Suprapubic skin (tissue), 4 donors: Measurements from ENCODE around the gene NPAS3. TPM values are rescaled to one million over a fixed set of nuclear protein-coding genes. Genes with fewer than 3 reads are reported as not detected.

Experiments
- DNase-seq, 2 donors: peaks; one replicate each; pipeline ENCODE4 v3.0.0-alpha.2; 2019; ENCODE audit warnings: low spot score in 2 of 2
- H3K27ac ChIP-seq: fragments of 200-600 bp; sonication (generic); one replicate; pipeline ENCODE4 v1.5.1; 2019
- H3K27me3 ChIP-seq: fragments of 200-600 bp; sonication (generic); one replicate; pipeline ENCODE4 v1.5.1; 2019
- H3K36me3 ChIP-seq: fragments of 200-600 bp; sonication (generic); one replicate; pipeline ENCODE4 v1.5.1; 2019
- H3K4me1 ChIP-seq: fragments of 200-600 bp; sonication (generic); one replicate; pipeline ENCODE4 v1.5.1; 2019
- H3K4me3 ChIP-seq: fragments of 200-600 bp; sonication (generic); one replicate; pipeline ENCODE4 v1.5.1; 2019; ENCODE audit warnings: mild to moderate bottlenecking
- H3K9me3 ChIP-seq: fragments of 200-600 bp; sonication (generic); one replicate; pipeline ENCODE4 v1.5.1; 2019
- CTCF ChIP-seq, 2 donors: fragments of 200-600 bp in 1 of 2; fragments of 450-650 bp in 1 of 2; sonication (generic) in 1 of 2; IDR thresholded peaks; one replicate each; pipeline ENCODE4 v1.5.1; 2016 to 2019; ENCODE audit warnings: antibody characterized with exemption in 2 of 2, mild to moderate bottlenecking in 1 of 2, moderate library complexity in 1 of 2
- EP300 ChIP-seq: sonication (generic); formaldehyde crosslinking; IDR thresholded peaks from one replicate; pipeline ENCODE4 v1.6.1; 2017; ENCODE audit warnings: antibody characterized with exemption
- POLR2A ChIP-seq, 2 donors: fragments of 450-650 bp; IDR thresholded peaks; one replicate each; pipeline ENCODE4 v1.6.1; 2017; ENCODE audit warnings: antibody characterized with exemption in 2 of 2, mild to moderate bottlenecking in 2 of 2, moderate library complexity in 2 of 2
- POLR2AphosphoS5 ChIP-seq, 3 donors: sonication (generic); formaldehyde crosslinking; IDR thresholded peaks; one replicate each; pipeline ENCODE4 v1.6.1; 2017; ENCODE audit warnings: antibody characterized with exemption in 3 of 3
- WGBS: methylation state at CpG from one replicate; pipeline ENCODE4 v1.1.5; 2018; 5-methylcytosine and 5-hydroxymethylcytosine counted together
- total RNA-seq, 4 donors: library from RNA; depleted of rRNA; stranded (reverse); fragments of >200 nt; gene quantifications; one replicate each; pipeline ENCODE4 v1.1.0, GENCODE V29; 2016

NPAS3 gene
- total RNA-seq, 4 donors from 2014 or later, result 0.17 to 0.45 (median 0.29) TPM; not detected in 1

- WGBS, result 60% methylated on average over 3 of the region's 3 CpGs
- Histone ChIP-seq H3K27ac (no peak overlapping the region), H3K4me3 (no peak overlapping the region), H3K9me3 (no peaks in the 10 kb centered on the region), H3K4me1 (no peaks in the 10 kb centered on the region), H3K27me3 (no peaks in the 10 kb centered on the region), H3K36me3 (no peaks in the 10 kb centered on the region)
- TF ChIP-seq POLR2AphosphoS5 (IDR thresholded peaks at IDR 0.05) (no peak), EP300 (no peak), CTCF (IDR thresholded peaks at IDR 0.05) (no peak), POLR2A (IDR thresholded peaks at IDR 0.05) (no peak)
- DNase-seq, result no peak
Observed at GRCh38 chr14:32980902-32981501, 42.3 kb downstream of the NPAS3 start.

GRCh38 chr14:32984241-32984930 lies 45.7 kb downstream of the NPAS3 start:
- no peaks in the 10 kb centered on the region for H3K9me3 ChIP-seq
- no peak overlapping the region for H3K4me3 ChIP-seq
- H3K36me3 ChIP-seq, result no peaks in the 10 kb centered on the region
- TF ChIP-seq POLR2AphosphoS5 (IDR thresholded peaks at IDR 0.05) (no peak), POLR2A (IDR thresholded peaks at IDR 0.05) (no peak), EP300 (no peak), CTCF (IDR thresholded peaks at IDR 0.05) (no peak)
- WGBS, result 77% methylated on average over 2 of the region's 2 CpGs
- H3K27ac ChIP-seq, result no peak overlapping the region
- H3K4me1 ChIP-seq, result no peaks in the 10 kb centered on the region
- H3K27me3 ChIP-seq, result no peaks in the 10 kb centered on the region
- no peak for DNase-seq

- Histone ChIP-seq H3K27ac (no peak overlapping the region), H3K4me1 (no peaks in the 10 kb centered on the region), H3K36me3 (no peaks in the 10 kb centered on the region), H3K4me3 (no peak overlapping the region), H3K27me3 (no peaks in the 10 kb centered on the region), H3K9me3 (no peaks in the 10 kb centered on the region)
- WGBS, result 88% methylated on average over 8 of the region's 8 CpGs
- DNase-seq, result no peak
- TF ChIP-seq EP300, result no peak
- no peak for TF ChIP-seq CTCF (IDR thresholded peaks at IDR 0.05)
- TF ChIP-seq POLR2AphosphoS5 (IDR thresholded peaks at IDR 0.05), result no peak
Observed at GRCh38 chr14:32985866-32986265, 47.2 kb downstream of the NPAS3 start.

GRCh38 chr14:32986791-32987540 lies 48.3 kb downstream of the NPAS3 start:
- Histone ChIP-seq H3K4me3 (no peak overlapping the region), H3K36me3 (no peaks in the 10 kb centered on the region), H3K27ac (no peak overlapping the region), H3K27me3 (no peaks in the 10 kb centered on the region), H3K4me1 (no peaks in the 10 kb centered on the region), H3K9me3 (no peaks in the 10 kb centered on the region)
- no peak for DNase-seq
- 68% methylated on average over 7 of the region's 7 CpGs for WGBS
- no peak for TF ChIP-seq CTCF (IDR thresholded peaks at IDR 0.05)
- no peak for TF ChIP-seq EP300
- no peak for TF ChIP-seq POLR2AphosphoS5 (IDR thresholded peaks at IDR 0.05)
- TF ChIP-seq POLR2A (IDR thresholded peaks at IDR 0.05), result no peak

GRCh38 chr14:32991691-32992090 lies 53.0 kb downstream of the NPAS3 start:
- H3K27ac ChIP-seq, result no peak overlapping the region
- H3K9me3 ChIP-seq, result no peaks in the 10 kb centered on the region
- no peak for DNase-seq
- TF ChIP-seq EP300 (no peak), POLR2AphosphoS5 (IDR thresholded peaks at IDR 0.05) (no peak), CTCF (IDR thresholded peaks at IDR 0.05) (no peak), POLR2A (IDR thresholded peaks at IDR 0.05) (no peak)
- H3K27me3 ChIP-seq, result no peaks in the 10 kb centered on the region
- H3K4me1 ChIP-seq, result no peaks in the 10 kb centered on the region
- WGBS, result 67% methylated on average over 4 of the region's 4 CpGs
- no peak overlapping the region for H3K4me3 ChIP-seq
- H3K36me3 ChIP-seq, result no peaks in the 10 kb centered on the region
